GM20000 (cell line): Measurements from ENCODE around the gene GK.

Source experiments
- DNase-seq: peaks from one replicate; pipeline ENCODE4 v3.0.0; 2012; ENCODE audit warnings: low spot score
- TF ChIP-seq, protein P1 (sequence below): IDR thresholded peaks from 2 replicates; pipeline ENCODE4 v1.5.1; 2012; ENCODE audit warnings: mild to moderate bottlenecking, control low read depth; ENCODE audit errors: extremely low read depth, missing control alignments

GK gene

DNA sequence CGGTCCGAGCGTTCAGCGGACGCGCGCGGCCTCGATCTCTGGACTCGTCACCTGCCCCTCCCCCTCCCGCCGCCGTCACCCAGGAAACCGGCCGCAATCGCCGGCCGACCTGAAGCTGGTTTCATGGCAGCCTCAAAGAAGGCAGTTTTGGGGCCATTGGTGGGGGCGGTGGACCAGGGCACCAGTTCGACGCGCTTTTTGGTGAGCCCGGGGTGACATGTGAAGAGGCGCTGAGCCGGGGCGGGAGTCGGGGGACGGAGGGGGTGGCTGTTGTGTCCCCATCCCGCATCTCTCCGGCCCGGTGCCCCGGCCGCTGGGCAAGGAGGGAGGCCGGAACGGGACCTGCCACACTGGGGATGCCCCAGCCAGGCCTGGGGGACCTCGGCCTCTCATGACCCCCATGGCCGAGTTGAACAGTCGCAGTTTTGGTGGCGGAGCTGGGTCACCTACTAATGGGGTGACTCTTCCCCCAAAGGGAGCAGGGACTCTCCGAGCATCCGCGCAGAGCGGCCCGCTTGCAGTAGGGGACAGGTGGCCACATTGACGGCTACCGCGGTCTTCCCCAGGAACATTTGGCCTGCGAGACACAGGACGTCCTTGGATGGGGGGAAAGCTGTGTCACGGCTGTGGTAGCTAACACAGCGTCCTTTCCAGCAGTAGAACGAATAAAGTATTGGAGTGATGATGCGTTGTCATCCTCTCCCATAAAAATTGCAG, at the start of gene GK:
TSS of gene GK (plus strand) at position 9 of the 717 bp plus-strand sequence. CDS start at position 124, 115 bp downstream.
- TF ChIP-seq, protein P1, sequence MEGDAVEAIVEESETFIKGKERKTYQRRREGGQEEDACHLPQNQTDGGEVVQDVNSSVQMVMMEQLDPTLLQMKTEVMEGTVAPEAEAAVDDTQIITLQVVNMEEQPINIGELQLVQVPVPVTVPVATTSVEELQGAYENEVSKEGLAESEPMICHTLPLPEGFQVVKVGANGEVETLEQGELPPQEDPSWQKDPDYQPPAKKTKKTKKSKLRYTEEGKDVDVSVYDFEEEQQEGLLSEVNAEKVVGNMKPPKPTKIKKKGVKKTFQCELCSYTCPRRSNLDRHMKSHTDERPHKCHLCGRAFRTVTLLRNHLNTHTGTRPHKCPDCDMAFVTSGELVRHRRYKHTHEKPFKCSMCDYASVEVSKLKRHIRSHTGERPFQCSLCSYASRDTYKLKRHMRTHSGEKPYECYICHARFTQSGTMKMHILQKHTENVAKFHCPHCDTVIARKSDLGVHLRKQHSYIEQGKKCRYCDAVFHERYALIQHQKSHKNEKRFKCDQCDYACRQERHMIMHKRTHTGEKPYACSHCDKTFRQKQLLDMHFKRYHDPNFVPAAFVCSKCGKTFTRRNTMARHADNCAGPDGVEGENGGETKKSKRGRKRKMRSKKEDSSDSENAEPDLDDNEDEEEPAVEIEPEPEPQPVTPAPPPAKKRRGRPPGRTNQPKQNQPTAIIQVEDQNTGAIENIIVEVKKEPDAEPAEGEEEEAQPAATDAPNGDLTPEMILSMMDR, result no peak
- peak; percentile 12 for DNase-seq

DNA sequence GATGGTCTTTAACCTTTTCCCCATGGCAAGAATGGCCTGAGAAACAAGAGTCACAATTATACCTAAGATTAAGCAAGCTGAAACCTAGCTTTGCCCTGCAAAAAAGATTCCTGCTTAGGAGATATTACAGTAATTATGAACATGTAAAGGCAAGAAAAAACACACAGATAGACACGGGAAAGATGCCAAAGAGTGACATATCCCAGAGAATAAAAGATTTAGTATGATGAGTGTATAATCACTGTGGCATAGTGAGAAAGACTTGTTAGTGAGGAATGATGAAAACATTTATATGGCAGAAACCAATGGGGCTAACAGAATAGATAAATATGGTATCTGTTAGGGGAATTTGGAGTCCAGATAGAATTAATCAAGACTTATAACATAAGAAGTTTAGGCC, 46.1 kb upstream of the GK start:
- TF ChIP-seq, protein P1, result no peak
- no peak for DNase-seq

DNA sequence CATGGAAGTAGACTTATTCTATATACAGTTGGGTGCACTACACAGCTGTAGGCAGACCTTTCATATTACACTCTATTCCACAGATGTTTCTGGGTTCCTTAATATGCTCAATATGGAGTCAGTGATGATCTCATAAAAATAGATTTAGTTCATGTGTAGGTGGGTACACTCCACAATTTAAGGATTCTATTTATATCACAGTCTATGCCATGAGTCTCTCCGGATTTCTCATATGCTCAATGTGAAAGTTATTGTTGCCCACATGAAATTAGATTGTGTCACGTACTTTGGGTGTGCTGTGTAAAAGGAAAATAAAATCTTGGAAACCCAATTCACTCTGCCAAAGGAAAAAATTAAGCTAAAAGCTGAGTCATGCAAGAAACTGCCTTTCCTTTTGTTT, 43.2 kb upstream of the GK start:
- DNase-seq, result no peak
- TF ChIP-seq, protein P1, result no peak

DNA sequence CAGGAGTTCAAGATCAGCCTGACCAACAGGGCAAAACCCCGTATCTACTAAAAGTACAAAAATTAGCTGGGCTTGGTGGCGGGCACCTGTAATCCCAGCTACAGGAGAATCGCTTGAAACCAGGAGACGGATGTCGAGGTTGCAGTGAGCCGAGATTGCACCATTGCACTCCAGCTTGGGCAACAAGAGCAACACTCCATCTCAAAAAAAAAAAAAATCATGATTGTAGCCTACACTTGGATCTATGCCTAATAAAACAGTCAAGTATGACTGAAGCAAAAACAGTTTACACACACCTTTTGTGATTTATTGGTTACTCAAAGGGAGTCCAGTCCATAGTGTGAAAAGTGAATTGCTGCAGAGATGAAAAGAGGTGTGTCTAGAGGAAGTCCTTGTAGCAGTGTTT, 41.0 kb upstream of the GK start:
- TF ChIP-seq, protein P1, result no peak
- no peak for DNase-seq

DNA sequence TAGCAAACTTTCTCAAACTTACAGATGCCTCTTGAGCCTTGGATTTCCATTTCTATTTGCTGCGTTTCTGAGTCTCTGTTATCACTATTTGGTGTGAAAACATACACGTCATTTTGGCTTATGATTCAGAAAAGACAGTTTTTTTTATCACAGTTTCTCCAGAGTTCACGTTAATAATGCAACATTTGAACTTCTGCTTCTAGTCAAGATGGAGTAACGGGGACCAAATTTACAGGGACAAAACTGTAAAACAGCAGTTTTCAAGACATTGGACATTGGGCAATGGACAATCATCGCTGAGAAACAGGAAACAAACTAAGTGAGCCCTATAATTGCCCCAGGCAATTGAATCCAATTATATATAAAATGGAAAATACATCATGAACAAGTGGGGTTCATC, 39.5 kb upstream of the GK start:
- TF ChIP-seq, protein P1, result no peak
- no peak for DNase-seq

DNA sequence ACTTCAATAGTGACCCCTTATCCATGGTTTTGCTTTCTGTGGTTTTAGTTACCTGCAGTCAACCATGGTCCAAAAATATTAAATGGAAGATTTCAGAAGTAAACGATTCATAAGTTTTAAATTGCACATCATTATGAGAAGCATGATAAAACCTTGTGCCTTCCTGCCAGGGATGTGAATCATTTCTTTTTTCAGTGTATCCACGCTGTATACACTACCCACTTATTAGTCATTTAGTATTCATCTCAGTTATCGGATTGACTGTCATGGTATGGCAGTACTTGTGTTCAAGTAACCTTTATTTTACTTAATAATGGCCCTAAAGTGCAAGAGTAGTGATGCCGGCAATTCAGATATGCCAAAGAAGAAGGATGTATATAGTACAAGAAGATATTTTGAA, 38.0 kb upstream of the GK start:
- TF ChIP-seq, protein P1, result no peak
- DNase-seq, result no peak

DNA sequence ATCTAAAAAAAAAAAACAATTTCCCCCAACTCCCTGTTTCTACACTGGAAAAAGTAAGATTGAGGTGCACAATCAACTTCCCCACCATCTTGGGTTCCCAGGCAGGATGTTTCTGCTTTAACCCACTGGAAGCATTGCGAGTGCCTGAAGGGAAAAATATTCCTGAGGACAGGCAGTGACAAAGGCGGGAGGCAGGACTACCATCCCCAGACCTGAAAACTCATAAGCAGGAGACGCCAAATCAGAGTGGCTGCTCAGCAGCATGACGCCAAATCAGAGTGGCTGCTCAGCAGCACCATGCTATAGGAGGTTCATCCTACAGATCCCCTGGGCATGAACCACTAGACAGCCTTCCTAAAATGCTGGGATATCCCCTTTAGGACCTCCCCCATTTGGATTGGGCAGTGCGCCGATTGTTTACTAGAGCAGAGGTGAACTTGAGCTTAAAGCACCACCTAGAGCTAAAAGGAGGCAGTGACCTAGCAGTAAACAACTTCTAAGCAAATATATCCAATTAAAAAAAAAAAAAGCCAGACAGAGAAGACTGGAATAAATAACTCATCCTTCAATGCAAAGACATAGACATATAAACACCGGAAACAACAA, 35.0 kb upstream of the GK start:
- TF ChIP-seq, protein P1, result no peak
- no peak for DNase-seq
